HG02571 (cell line): ENCODE measurements around the gene CLDN7.

Experiments
- ATAC-seq: cut with Tn5 transposase; IDR thresholded peaks from one replicate; pipeline ENCODE4 v1.9.1; 2021; ENCODE audit warnings: mild to moderate bottlenecking, moderate library complexity; ENCODE audit not compliant: unreplicated experiment

CLDN7 gene, protein sequence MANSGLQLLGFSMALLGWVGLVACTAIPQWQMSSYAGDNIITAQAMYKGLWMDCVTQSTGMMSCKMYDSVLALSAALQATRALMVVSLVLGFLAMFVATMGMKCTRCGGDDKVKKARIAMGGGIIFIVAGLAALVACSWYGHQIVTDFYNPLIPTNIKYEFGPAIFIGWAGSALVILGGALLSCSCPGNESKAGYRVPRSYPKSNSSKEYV

DNA sequence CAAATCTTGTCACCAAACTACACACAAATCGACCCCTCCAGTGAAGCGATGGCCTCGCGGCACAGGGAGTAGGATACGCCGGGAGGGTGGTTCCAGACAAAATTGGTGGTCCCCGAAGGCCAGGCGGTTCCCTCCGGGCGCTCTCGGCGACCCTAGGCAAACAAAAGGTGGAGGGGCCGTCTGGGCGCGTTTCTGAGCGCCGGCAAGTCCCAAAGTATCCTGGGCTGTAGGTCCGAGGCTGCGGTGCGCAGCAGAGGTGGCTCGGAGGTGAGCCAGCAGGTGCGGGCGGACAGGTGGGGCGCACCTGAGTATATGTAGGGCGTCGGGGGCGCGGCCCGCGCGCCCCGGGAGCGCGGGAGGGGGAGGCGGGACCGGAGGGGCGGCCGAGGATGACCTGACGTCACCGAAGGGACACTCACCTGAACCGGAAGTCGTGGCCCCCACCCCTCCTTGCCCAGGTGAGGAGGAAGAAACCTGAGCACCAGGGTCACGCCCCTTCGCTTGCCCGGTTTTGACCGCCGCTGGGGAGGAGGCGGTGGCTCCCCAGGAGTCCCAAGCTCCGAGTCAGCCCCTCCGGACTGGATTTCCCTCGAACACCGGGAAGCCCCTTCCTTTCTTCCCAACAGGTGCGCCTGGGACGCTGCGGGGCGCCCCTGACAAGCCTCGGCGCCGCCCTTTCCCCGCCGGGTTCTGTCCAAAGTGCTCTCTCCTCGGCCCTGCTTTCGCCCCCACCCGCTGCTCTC is at the start of gene CLDN7:
Gene CLDN7 (minus strand): TSS at position 287 of the 743 bp plus-strand sequence. CDS start 435 bp downstream, outside the sequence.
- ATAC-seq = no peak

DNA sequence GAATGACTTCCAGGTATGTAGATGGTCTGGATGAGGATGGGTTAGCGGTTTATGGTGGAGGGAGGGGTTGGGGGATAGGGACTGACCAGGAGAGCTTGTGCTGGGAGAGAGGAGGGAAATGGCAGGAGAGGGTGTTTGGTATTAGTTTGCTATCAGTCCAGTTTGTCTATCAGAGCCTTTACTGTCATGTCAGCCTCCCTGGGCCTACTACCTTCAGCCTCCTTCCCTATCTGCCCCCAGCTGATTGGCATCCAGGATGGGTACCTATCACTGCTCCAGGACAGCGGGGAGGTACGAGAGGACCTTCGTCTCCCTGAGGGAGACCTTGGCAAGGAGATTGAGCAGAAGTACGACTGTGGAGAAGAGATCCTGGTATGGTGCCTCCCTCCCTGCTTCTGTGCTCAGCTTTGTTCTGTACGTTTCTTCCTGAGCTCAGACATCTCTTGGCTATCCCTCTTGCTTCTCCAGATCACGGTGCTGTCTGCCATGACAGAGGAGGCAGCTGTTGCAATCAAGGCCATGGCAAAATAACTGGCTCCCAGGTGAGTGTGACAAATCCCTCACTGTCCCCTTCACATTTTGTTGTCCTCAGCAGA is 48.9 kb upstream of the CLDN7 start:
- ATAC-seq = no peak

DNA sequence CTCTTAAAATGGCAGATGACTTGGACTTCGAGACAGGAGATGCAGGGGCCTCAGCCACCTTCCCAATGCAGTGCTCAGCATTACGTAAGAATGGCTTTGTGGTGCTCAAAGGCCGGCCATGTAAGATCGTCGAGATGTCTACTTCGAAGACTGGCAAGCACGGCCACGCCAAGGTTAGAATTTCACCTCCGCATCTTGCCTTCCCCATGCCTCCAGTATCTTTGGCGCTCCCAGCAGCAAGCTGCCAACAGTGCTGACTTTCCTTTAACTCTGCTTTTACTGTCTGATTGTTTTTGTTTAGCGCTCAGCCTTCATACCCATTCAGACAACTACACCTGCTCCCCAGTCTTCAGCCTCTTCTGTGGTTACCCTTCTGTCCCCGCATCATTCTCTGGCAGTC is 47.4 kb upstream of the CLDN7 start:
- no peak for ATAC-seq

DNA sequence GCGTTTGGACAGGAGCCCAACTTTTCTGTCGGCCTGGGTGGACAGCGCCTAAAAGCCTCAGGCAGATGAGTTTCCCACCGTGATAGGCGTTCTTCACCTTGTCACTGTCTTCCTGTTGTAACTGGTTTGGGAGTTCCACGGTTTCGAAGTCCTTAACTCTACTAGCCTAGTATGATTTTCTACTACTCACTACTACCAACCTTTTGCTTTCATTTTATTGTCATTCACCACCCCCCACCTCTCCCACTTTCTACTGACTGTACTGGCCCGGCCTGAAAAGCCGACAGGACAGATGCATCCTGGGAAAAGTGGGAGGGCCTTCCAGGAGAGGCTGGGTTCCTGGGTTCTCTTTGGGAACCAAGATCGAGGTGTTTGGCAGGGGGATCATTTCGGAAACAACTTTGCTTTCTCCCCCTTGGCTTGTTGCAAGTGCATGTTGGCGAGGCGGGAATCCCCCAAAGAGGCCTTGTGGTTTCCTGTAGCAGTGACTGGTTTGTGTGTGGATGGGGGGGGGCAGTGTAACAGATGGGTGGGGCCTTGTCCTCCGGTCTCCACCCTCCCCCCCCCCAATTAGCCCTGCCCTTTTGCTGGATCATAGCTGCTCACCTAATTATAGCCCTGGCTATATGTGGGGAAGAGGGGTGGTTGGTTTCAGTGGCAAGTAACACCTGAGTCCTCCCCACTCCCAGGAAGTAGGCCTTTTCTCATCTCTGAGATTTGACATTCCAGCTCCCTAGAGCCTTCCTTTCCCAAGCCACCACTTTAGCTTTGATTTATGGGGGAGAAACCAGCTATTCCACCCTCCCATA is 46.6 kb upstream of the CLDN7 start:
- no peak for ATAC-seq

DNA sequence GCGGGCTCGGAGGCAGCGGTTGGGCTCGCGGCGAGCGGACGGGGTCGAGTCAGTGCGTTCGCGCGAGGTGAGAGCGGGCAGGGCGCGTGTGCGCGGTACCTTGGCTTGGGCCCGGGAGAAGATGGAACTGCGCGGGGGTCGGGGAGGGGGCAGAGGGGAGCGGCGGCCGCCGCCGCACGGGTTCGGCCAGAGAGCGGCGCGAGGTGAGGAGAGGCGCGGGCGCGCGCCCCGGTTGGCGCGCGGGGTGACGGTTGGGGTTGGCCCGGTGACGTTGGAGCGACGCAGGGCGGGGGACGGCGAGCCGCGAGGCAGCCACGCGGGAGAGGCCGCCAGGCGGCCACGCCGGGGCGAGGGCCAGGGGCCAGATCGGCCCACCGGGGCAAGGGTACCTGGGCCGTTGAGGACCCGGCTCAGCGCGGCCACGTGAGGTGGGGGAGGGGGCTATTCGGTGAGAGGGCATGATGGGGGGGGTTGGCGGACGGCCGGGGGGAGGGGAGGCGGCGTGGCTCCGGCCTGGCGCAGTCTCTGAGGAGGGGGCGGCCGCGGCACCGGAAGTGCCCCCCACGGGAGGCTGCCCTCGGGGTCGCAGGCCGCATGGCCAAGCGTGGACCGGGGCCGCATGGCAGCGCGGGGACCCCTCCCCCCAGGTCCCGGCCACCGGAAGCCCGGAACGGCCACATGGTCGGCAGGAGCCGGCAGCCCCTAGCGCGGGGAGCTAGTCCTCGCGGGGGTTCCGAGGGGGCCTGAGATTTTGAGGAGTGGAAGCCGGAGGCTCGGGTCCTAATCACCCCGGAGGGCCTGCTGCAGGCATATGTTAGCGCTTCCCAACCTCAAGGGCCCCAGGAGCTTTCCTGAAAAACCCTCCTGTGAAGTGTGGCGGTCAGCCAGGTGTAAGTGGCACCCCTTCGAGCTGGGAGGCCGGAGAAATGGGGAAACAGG is 45.7 kb upstream of the CLDN7 start:
- no peak for ATAC-seq

DNA sequence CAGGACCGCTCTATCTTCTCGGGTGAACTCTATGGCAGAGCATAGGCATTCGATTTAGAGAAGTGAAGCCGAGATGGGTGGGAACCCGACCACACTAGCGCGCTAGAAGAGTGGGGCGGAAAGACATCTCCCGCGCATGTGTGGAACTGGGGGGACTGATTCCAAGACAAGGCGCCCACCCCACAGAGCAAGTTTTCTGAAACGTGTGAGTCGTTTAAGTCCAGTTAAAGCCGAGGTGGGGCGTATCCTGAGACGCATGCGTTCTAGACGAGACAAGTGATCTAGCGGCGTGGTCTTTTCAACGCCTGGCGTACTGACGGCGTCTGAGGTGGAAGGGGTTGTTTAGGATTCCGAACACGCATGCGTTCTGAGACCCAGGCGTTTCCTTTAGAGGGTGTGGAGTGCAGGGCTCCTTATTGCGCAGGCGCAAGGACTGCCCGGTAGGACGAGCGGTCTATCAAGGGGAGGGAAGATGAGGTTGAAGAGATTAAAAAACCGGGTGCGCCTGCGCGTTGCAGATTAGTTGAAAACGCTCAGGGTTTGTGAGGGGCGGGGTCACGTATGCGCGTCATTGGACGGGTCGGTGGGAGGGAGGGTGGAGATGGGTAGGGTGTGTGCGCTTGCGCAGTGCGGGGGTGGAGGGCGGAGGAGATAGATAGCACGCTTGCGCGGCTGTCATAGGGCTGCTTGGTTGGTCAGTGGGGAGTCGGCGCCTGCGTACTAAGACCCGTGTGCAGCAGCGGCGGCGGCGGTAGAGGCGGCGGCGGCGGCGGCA is 44.8 kb upstream of the CLDN7 start, which contains the start of gene EIF5A:
Gene EIF5A (plus strand): TSS at position 718 of the 775 bp plus-strand sequence. CDS start 2,008 bp downstream, outside the sequence.
- ATAC-seq = peak; percentile 69

DNA sequence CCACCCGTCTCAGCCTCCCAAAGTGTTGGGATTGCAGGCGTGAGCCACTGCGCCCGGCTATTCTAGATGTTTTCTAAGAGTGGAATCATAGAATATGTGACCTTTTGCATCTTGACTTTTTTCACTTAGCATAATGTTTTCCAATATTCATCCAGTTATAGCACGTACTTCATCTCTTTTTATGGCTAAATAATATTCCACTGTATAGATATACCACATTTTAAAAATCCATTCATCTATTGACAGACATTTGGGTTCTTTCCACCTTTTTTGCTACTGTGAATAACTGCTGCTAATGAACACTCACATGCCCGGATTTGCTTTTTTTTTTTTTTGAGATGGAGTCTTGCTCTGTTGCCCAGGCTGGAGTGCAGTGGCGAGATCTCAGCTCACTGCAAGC is 41.9 kb upstream of the CLDN7 start:
- no peak for ATAC-seq

DNA sequence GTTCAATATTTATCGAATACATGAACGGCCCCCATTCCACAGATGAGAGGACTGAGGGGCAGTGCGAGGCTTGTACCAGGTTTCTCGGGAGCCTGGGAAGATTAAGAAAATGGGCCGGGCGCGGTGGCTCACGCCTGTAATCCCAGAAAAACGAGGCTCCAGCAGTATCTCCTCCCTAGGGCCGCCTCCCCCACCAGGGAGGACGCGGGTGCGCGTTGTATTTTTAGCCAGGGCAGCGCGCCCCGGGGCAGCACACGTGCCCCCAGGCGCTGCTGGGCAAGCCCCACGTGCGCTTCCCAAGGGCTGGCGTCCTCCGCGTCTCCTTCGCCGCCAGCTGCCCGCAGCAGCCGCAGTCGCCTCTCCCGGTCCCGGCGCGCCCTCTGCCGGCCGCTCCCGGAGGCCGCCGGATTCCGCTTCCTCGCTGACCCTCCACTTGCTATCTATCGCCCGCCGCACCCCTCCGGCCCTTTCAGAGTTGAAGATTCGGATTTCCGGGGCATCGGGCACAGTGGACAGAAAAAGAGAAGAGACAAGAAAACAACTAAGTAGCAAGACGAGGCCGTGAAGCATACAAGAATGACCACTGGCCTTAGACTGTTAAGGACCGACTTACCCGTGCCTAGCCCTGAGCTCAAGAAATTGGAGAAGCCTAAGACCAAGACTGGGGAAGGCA is 34.0 kb upstream of the CLDN7 start:
- no peak for ATAC-seq

DNA sequence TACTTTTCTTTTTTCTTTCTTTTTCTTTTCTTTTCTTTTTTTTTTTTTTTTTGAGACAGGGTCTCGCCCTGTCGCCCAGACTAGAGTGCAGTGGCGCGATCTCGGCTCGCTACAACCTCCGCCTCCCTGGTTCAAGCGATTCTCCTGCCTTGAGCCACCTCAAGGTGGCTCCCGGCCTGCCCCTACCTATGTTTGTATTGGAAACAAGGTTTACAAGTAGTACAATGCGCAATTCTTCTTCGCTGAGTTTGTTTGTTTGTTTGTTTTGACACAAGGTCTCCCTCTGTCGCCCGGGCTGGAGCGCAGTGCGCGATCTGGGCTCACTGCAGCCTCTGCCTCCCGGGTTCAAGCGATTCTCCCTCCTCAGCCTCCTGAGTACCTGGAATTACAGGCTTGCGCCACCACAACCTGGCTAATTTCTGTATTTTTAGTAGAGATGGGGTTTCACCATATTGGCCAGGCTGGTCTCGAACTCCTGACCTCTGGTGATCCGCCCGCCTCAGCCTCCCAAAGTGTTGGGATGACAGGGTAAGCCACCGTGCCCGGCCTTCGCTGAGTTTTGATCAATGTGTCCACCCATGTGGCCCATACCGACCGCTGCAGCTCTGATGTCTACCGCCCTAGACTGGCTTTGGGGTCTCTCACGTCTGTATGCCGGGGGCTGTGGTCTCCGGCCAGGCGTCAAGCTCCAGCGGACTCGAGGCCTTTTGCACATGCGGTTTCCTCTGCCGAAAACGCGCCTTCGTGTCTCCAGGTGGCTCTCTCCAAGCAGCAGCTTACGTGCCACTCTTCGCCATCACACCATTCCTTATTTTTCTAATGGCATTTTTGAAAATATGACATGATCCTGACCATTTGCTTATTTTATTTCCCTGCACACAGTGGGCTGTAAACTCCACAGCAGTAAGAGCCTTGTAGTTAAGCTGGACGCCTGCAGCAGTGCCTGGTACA is 33.2 kb upstream of the CLDN7 start:
- ATAC-seq = no peak

DNA sequence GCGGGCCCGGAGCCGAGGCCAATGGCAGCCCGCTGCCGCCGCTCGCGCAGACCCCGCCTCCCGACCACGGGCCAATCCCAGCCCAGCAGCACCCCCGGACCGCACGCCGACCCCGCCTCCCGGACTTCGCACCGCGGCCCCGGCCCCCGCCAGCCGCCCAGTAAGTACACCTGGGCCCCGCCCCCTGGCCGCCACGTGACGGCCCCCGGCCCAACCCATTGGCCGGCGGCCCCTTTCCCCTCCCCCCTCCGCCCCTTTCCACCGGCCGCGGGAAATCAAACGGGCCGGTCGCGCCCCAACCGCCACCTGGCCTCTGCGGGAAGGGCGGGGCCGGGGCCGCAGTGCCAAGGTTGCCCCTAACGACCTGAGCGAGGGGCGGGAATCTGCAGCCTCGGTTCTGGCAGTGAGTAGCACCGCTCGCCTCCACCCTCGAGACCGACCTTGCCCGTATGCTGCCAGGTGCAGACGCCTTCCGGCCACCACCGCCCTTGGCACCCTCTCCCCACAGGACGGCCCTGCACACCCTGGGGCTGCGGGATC is 32.4 kb upstream of the CLDN7 start, which contains the start of gene YBX2:
Gene YBX2 (minus strand): TSS at position 26 of the 540 bp plus-strand sequence. CDS start 139 bp downstream, outside the sequence.
- no peak for ATAC-seq

DNA sequence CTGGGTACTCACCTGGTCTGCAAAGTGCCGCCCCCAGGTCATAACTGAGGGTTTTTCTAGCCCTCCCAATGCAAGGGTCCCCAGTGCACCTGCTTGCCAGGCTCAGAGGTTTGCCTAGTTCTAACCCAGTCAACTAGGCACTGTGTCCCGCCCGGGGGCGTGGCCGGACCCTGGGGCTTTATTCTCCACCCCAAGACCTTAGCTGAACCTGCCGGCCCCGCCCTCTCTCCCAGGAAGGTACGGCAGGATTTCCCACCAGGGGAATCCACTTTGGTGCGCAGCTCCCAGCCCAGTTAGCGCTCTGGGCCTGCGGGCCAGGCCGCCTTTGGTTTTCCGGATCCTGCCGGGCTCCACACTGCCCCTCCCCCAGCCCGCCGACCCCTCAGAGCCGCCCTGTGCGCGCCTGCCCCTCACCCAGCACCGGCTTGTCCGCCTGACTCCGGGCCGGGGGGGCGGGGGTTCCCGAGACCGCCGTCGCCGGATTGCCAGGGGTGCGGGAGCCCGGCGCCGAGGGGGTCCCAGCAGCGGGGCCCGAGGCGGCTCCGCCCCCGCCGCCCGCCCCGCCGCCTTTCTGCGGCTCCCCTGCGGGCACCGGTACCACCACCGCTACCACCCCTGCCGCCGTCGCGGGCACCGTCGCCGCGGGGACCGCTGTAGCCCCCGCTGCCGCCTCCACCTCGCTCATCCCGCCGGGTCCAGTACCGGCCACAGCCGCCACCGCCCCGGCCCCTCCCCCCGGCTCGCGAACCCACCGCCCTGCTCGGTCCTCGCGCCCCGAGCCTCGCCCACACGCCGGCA is 31.7 kb upstream of the CLDN7 start:
- no peak for ATAC-seq

DNA sequence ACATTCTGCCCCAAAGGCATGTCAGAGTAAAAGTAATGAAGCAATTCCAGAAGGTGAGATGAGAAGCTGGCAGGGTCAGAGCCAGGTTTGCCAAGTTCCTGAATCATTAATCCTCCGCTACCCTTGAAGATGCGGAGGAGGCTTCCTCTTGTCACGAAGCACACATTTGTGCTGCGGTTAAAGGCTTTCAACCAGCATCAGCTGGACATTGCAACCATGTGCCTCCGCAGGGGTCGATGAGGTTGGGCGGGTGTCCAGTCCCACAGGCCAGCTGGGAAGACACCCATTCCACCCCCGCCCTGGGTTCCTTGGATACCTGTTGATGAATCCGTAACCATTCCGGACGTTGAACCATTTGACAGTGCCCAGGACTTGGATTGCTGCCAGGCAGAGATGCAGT is 30.9 kb upstream of the CLDN7 start:
- no peak for ATAC-seq

DNA sequence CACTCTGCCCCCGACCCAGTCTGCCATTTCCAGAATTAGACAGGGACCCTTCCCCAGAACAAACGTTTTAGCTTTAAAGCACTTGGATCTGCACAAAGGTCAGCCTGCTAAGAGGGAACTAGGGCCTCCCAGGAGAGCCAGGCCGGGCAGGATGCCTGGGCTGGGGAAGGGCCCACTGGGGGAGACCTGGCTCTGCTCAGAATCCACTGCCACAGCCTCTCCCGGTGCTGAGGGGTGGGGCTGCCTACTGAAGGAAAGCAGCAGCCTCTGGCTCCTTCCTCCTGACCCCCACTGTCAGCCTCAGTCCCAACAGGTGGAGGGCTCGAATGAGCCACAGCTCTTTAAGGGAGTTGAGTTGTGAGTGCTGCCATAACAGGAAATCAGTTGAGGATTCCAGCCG is 30.5 kb upstream of the CLDN7 start:
- no peak for ATAC-seq

DNA sequence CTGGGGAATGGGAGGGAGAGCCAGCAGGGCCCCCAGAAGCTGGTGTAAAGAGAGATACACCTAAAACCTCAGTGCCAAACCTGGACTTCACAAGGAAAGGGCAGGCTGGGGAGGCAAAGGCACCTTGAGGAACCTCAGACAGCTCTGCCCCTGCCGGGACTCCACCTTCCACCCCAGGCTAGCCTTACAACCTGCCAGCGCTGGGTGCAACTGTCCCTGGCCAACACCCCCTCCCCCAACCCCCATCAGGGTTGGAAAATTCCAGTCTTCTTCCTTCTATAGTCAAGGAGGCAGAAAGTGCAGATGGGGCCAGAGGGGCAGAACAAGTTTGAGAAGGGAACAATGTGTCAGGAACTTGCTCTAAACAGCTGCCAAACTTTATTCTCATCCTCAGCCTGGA is 29.9 kb upstream of the CLDN7 start:
- ATAC-seq = no peak

DNA sequence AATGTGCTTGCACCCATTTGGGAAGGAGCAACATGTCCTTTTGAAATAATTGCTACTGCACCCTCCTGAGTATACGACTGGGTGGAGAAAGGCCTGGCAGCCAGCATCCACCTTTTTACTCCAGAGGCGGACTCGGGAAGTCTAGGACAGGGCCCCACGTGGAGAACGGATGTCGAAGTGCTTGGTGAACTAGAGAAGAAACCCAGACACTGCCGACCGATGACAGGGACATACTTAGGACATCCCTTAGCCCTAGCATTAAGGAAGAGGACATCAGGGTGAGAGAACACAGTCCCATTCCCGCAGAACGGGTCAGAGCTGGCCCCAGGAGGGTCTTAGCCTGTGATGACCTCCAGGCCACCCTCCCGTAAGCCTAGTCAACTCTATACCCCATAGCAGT is 28.4 kb upstream of the CLDN7 start:
- no peak for ATAC-seq

DNA sequence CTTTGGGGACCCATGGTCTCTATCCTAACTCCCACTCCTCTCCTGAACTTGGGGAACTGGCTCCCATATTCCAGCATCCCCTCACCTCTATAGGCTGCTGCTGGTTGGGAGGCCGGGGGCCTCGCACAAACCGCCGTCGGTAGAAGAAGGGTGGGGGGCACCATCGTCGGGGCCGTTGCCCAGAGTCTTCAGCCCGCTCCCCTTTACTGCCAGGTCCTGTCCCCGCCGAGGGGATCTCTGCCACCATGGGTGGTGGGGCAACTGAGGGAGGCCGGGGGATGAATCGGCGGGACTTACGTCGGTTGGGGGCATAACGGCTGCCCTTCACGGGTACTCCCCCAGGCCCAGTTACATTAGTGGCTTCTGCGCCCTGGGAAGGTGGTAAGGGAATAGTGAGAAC is 27.9 kb upstream of the CLDN7 start:
- no peak for ATAC-seq
